Transverse colon (tissue), 3 donors: ENCODE data around the gene DGAT2.

Source experiments
- POLR2A ChIP-seq: fragments of 450-650 bp; IDR thresholded peaks from one replicate; pipeline ENCODE4 v1.6.1; 2016; ENCODE audit warnings: antibody characterized with exemption, mild to moderate bottlenecking, moderate library complexity
- TF ChIP-seq, protein P1 (sequence below), 5 experiments: fragments of 200-600 bp in 3 of 5; fragments of 450-650 bp in 2 of 5; sonication (generic) in 3 of 5; IDR thresholded peaks; 1 replicate in 2 of 5; 2 replicates in 3 of 5; pipeline ENCODE4 v1.5.1; 2016 to 2017; ENCODE audit warnings: antibody characterized with exemption in 5 of 5, inconsistent platforms in 3 of 5, mild to moderate bottlenecking in 2 of 5, moderate library complexity in 1 of 5

DNA sequence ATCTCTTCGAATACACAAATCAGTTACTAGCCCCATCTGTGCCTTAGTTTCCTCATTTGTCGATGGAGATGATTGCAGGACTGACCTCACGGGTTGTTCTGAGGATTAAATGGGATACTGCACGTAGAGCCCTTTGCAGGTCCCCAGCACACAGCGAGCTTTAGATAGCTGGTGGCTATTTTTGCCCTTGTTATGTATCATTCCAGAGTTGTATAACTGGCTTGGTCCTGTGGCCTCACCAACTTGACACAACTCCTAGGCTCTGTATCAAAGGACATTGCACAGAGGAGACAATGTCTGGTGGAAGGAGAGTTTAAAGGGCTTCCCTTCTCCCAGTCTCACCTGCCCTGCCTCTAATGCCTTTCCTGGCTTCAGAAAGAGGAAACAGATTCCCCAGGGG is 22.8 kb upstream of the DGAT2 start:
- TF ChIP-seq, protein P1, sequence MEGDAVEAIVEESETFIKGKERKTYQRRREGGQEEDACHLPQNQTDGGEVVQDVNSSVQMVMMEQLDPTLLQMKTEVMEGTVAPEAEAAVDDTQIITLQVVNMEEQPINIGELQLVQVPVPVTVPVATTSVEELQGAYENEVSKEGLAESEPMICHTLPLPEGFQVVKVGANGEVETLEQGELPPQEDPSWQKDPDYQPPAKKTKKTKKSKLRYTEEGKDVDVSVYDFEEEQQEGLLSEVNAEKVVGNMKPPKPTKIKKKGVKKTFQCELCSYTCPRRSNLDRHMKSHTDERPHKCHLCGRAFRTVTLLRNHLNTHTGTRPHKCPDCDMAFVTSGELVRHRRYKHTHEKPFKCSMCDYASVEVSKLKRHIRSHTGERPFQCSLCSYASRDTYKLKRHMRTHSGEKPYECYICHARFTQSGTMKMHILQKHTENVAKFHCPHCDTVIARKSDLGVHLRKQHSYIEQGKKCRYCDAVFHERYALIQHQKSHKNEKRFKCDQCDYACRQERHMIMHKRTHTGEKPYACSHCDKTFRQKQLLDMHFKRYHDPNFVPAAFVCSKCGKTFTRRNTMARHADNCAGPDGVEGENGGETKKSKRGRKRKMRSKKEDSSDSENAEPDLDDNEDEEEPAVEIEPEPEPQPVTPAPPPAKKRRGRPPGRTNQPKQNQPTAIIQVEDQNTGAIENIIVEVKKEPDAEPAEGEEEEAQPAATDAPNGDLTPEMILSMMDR (IDR thresholded peaks at IDR 0.05), result no peak
- TF ChIP-seq POLR2A, result no peak
